Measurements from ENCODE around the gene DYNC1H1.

DYNC1H1 gene

DNA sequence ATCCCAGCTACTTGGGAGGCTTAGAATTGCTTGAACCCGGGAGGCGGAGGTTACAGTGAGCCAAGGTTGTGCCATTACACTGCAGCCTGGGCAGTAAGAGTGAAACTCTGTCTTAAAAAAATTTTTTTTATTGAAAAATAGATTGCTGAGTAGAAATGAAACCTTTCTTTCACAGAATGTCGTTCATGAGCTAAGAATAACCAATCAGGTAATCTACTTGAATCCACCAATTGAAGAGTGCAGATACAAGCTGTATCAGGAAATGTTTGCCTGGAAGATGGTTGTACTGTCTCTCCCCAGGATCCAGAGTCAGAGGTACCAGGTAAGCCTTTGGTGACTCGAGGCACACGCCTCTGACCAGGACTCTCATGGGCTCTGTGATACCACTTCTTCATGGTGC lies 27.0 kb downstream of the DYNC1H1 start:
- no peak for DNase-seq
- Mint-ChIP-seq H3K27ac (peak overlapping the region in 1 of 2 donors; percentile 53), H3K4me1 (no peaks in the 10 kb centered on the region), H3K9me3 (no peaks in the 10 kb centered on the region), H3K27me3 (no peaks in the 10 kb centered on the region), H3K4me3 (no peak overlapping the region)
- no peak for ATAC-seq

DNA sequence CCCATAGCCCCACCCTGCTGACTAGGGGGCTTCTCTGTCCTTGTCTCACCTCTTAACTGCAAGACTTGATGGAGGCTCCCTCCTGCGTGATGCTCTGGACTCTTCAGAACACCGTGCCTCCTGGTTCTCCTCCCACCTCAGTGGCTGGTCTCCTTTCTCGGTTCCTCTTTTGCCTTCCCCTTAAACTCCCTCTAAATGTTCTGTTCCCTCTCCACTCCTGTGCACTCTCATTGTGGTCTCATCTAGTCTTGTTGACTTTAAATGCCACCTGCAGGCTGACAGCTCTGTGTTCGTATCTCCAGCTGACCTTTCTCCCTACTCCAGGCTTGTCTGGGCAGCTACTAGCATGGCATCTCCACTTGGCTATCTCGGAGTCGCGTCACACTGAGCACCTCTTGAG lies 28.3 kb downstream of the DYNC1H1 start:
- H3K27me3 Mint-ChIP-seq = no peaks in the 10 kb centered on the region
- no peaks in the 10 kb centered on the region for H3K9me3 Mint-ChIP-seq
- no peak overlapping the region for H3K4me3 Mint-ChIP-seq
- no peaks in the 10 kb centered on the region for H3K4me1 Mint-ChIP-seq
- H3K27ac Mint-ChIP-seq = peak overlapping the region; percentile 2 to 72
- DNase-seq = no peak
- ATAC-seq = no peak

GRCh38 chr14:101997429-101998336 lies 33.3 kb downstream of the DYNC1H1 start:
- Mint-ChIP-seq H3K9me3 (no peaks in the 10 kb centered on the region), H3K4me1 (no peaks in the 10 kb centered on the region), H3K27ac (peak overlapping the region in 1 of 2 donors; percentile 22), H3K4me3 (no peak overlapping the region), H3K27me3 (no peaks in the 10 kb centered on the region)
- DNase-seq (no peak), ATAC-seq (no peak)

DNA sequence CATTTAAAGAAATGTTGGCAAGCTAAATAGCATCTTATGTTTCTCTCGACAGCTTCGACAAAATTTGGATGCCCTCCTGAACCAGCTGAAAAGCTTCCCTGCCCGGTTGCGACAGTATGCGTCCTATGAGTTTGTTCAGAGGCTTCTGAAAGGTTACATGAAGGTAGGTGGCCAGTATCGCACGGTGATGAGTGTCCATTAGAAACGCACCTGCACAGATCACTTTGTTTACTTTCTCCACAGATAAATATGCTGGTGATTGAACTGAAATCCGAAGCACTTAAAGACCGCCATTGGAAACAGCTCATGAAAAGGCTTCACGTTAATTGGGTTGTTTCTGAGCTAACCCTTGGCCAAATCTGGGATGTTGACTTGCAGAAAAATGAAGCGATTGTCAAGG lies 36.5 kb downstream of the DYNC1H1 start:
- no peak for ATAC-seq
- no peaks in the 10 kb centered on the region for H3K9me3 Mint-ChIP-seq
- no peaks in the 10 kb centered on the region for H3K27me3 Mint-ChIP-seq
- no peak for DNase-seq
- H3K27ac Mint-ChIP-seq = no peak overlapping the region
- no peak overlapping the region for H3K4me3 Mint-ChIP-seq
- no peaks in the 10 kb centered on the region for H3K4me1 Mint-ChIP-seq

DNA sequence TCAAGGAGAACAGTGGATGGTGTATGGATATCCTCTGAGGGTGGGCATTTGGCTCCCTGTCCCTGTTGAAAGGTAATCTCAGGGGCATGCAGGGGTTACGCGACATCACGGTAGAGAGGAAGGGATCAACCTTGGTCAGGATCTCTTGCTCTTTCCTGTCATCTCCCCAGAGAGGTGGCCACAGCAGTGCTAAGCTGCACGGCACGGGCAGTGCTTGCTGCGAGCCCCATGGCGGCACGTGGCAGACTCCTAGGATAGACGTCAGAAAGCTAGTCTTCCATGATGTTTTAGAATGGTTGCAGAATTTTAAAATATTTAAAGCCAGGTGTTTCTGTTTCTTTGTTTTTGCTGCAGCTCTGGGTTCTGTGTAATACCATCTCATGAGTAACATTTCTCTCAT lies 41.0 kb downstream of the DYNC1H1 start:
- no peaks in the 10 kb centered on the region for H3K9me3 Mint-ChIP-seq
- no peaks in the 10 kb centered on the region for H3K4me1 Mint-ChIP-seq
- no peak for ATAC-seq
- no peaks in the 10 kb centered on the region for H3K27me3 Mint-ChIP-seq
- DNase-seq = no peak
- no peak overlapping the region for H3K4me3 Mint-ChIP-seq
- H3K27ac Mint-ChIP-seq = no peak overlapping the region

DNA sequence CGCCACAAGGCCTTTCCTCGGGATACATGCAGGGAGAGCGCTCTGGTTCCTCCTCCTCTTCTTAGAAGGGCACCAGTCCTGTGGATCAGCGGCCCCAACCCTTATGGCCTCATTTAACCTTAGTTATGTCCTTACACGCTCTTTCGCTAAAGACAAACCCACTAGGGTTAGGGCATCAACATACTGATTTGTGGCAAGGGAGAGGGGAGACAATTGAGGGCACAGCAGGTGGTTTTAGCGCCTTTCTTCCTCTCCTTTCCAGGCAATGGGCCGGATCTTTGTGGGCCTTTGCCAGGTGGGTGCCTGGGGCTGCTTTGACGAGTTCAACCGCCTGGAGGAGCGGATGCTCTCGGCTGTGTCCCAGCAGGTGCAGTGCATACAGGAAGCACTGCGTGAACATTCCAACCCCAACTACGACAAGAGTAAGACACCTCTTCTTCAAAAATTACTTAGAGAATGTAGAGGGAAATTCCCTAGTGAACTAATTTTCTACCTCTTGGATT lies 43.6 kb downstream of the DYNC1H1 start:
- H3K9me3 Mint-ChIP-seq = no peaks in the 10 kb centered on the region
- no peak overlapping the region for H3K4me3 Mint-ChIP-seq
- DNase-seq (no peak), ATAC-seq (no peak)
- no peaks in the 10 kb centered on the region for H3K27me3 Mint-ChIP-seq
- H3K27ac Mint-ChIP-seq = peak overlapping the region; percentile 42 to 86
- H3K4me1 Mint-ChIP-seq = no peaks in the 10 kb centered on the region

- Mint-ChIP-seq H3K27ac (no peak overlapping the region), H3K4me1 (no peaks in the 10 kb centered on the region), H3K9me3 (no peaks in the 10 kb centered on the region), H3K27me3 (no peaks in the 10 kb centered on the region), H3K4me3 (no peak overlapping the region)
- DNase-seq (no peak), ATAC-seq (no peak)
These were observed 44.5 kb downstream of the DYNC1H1 start for GRCh38 chr14:102008891-102009290.

GRCh38 chr14:102011631-102012030 lies 47.3 kb downstream of the DYNC1H1 start:
- no peaks in the 10 kb centered on the region for H3K27me3 Mint-ChIP-seq
- H3K4me1 Mint-ChIP-seq = no peaks in the 10 kb centered on the region
- H3K4me3 Mint-ChIP-seq = no peak overlapping the region
- ATAC-seq (no peak), DNase-seq (no peak)
- no peak overlapping the region for H3K27ac Mint-ChIP-seq
- H3K9me3 Mint-ChIP-seq = no peaks in the 10 kb centered on the region

DNA sequence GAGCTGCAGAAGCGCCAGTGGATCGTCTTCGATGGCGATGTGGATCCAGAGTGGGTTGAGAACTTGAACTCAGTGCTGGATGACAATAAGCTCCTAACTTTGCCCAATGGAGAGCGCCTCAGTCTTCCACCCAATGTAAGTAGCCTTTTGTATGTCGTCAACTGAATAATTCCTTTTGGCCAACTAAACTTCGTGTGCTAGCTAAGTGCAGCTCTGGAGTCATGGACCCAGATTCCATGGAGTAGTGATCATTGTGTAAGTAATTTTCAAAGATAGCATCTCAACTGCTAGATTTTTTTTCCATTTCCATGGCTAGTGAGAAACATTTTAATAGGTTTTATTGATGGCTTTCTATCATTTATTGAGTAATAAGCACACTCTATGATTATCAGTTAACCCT lies 48.0 kb downstream of the DYNC1H1 start:
- no peak overlapping the region for H3K4me3 Mint-ChIP-seq
- H3K27ac Mint-ChIP-seq = peak overlapping the region in 1 of 2 donors; percentile 13
- H3K9me3 Mint-ChIP-seq = no peaks in the 10 kb centered on the region
- DNase-seq = no peak
- no peak for ATAC-seq
- no peaks in the 10 kb centered on the region for H3K27me3 Mint-ChIP-seq
- no peaks in the 10 kb centered on the region for H3K4me1 Mint-ChIP-seq

- no peaks in the 10 kb centered on the region for H3K27me3 Mint-ChIP-seq
- no peaks in the 10 kb centered on the region for H3K9me3 Mint-ChIP-seq
- peaks cover 5% of the 10 kb centered on the region for H3K4me1 Mint-ChIP-seq
- H3K27ac Mint-ChIP-seq = no peak overlapping the region
- ATAC-seq (no peak), DNase-seq (no peak)
- no peak overlapping the region for H3K4me3 Mint-ChIP-seq
These were observed 49.4 kb downstream of the DYNC1H1 start for GRCh38 chr14:102013669-102014200.

- Mint-ChIP-seq H3K4me3 (no peak overlapping the region), H3K4me1 (peaks cover 19% of the 10 kb centered on the region), H3K27me3 (no peaks in the 10 kb centered on the region), H3K9me3 (no peaks in the 10 kb centered on the region), H3K27ac (no peak overlapping the region)
- ATAC-seq = no peak
- DNase-seq = no peak
These were observed 50.8 kb downstream of the DYNC1H1 start for GRCh38 chr14:102015045-102015685.

DNA sequence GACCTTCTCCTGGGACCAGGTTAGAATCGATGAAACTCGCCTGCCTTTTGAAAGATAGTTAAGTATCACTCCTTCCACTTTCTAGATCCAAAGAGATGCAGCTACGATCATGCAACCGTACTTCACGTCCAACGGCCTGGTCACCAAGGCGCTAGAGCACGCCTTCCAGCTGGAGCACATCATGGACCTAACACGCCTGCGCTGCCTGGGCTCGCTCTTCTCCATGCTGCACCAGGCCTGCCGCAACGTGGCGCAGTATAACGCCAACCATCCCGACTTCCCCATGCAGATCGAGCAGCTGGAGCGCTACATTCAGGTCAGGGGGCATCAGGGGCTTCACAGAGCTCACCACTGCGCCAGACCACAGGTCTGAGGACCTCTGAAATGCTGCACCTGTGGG lies 51.4 kb downstream of the DYNC1H1 start:
- DNase-seq (no peak), ATAC-seq (no peak)
- H3K4me1 Mint-ChIP-seq = peaks cover 25% of the 10 kb centered on the region
- no peaks in the 10 kb centered on the region for H3K9me3 Mint-ChIP-seq
- no peak overlapping the region for H3K4me3 Mint-ChIP-seq
- H3K27ac Mint-ChIP-seq = peak overlapping the region in 1 of 2 donors; percentile 31
- H3K27me3 Mint-ChIP-seq = no peaks in the 10 kb centered on the region

DNA sequence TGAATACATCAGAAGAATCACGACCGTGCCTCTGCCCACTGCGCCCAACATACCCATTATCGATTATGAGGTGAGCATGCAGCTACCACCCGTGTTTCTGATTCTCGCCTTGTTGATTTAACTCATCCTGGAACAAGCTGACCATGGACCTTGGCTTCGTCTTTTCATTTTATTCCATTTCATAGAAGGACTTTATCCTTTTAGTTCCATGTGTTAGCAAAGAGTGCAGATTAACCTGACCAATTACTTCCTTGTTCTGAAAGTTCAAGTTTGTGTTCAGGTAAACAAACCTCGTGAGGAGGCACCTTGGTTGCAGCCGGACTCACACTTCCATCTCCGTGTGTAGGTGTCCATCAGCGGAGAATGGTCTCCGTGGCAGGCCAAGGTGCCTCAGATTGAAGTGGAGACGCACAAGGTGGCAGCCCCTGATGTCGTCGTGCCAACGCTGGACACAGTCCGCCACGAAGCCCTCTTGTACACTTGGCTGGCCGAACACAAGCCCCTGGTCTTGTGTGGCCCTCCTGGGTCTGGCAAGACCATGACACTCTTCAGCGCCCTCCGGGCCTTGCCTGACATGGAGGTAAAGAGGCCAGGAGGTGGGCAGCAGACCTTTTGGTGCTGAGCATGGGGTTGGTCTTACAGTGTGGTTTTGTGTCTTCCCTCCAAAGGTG lies 52.2 kb downstream of the DYNC1H1 start:
- Mint-ChIP-seq H3K27me3 (no peaks in the 10 kb centered on the region), H3K27ac (peak overlapping the region in 1 of 2 donors; percentile 67), H3K4me3 (no peak overlapping the region), H3K9me3 (no peaks in the 10 kb centered on the region), H3K4me1 (peaks cover 33% of the 10 kb centered on the region)
- DNase-seq = no peak
- ATAC-seq = no peak

GRCh38 chr14:102018251-102018650 lies 53.9 kb downstream of the DYNC1H1 start:
- Mint-ChIP-seq H3K9me3 (no peaks in the 10 kb centered on the region), H3K4me3 (no peak overlapping the region), H3K4me1 (peaks cover 34% of the 10 kb centered on the region), H3K27ac (peak overlapping the region; percentile 33 to 59), H3K27me3 (no peaks in the 10 kb centered on the region)
- DNase-seq (no peak), ATAC-seq (no peak)

DNA sequence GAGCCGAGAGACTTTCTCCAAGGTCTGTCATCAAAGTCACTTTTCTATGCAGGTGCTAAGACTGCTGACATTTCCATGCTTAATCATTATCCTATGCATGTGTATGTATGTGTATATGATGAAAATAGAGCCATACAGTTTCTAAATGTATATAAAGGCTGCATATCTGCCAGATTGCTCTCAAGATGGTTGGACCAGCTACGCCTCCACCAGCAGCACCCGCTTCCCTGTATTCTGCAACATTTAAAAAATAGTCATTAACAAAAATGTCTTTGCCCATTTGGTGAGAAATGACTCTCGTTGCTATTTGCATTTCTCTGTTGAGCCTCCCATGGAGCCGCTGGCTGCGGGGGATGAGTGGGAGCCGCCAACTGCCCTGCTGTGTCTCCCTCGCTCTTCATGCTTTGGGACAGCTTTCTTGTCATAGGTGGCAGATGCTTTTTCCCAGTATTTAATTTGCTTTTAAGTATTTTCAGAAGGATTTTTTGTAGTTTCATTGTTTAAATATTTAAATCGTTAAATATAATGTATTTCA lies 54.7 kb downstream of the DYNC1H1 start:
- Mint-ChIP-seq H3K9me3 (no peaks in the 10 kb centered on the region), H3K4me3 (no peak overlapping the region), H3K27ac (no peak overlapping the region), H3K4me1 (peaks cover 34% of the 10 kb centered on the region), H3K27me3 (no peaks in the 10 kb centered on the region)
- no peak for ATAC-seq
- no peak for DNase-seq
